HUES48 (cell line): ENCODE measurements around the gene ZNF486.
"Not testable (repeated sequence)": the region's sequence is repeated elsewhere in the genome, so short reads cannot be mapped to it uniquely, and the experiment has no call there.

ENCODE experiments used
- H3K27ac ChIP-seq: one replicate; pipeline ENCODE4 v1.7.0; 2013; ENCODE audit warnings: low read depth, low read length, inconsistent platforms
- H3K27me3 ChIP-seq: 2 replicates; pipeline ENCODE4 v1.6.1; 2013; ENCODE audit warnings: mild to moderate bottlenecking, low read length; ENCODE audit not compliant: control insufficient read depth, insufficient read depth
- H3K36me3 ChIP-seq: 2 replicates; pipeline ENCODE4 v1.6.1; 2013; ENCODE audit warnings: low read length; ENCODE audit not compliant: control insufficient read depth, insufficient read depth
- H3K4me1 ChIP-seq: 2 replicates; pipeline ENCODE4 v1.6.1; 2013; ENCODE audit warnings: mild to moderate bottlenecking, low read length; ENCODE audit not compliant: control insufficient read depth, insufficient read depth
- H3K4me3 ChIP-seq: 2 replicates; pipeline ENCODE4 v1.5.1; 2013; ENCODE audit warnings: mild to moderate bottlenecking, low read depth, low read length
- H3K9ac ChIP-seq: 2 replicates; pipeline ENCODE4 v1.6.1; 2013; ENCODE audit warnings: mild to moderate bottlenecking, low read depth, low read length, moderate library complexity
- H3K9me3 ChIP-seq: 2 replicates; pipeline ENCODE4 v1.6.1; 2013; ENCODE audit warnings: low read length; ENCODE audit not compliant: control insufficient read depth, insufficient read depth

The ZNF486 gene

GRCh38 chr19:20165971-20166592 lies 932 bp upstream of the ZNF486 start:
- Histone ChIP-seq H3K4me1 (0 out of 2 replicates have a peak, but pooled peaks cover 13% of the 10 kb centered on the region), H3K9me3 (no peaks in the 10 kb centered on the region), H3K4me3 (no peak overlapping the region), H3K27ac (no peak overlapping the region), H3K36me3 (peaks cover 17% of the 10 kb centered on the region), H3K27me3 (no peaks in the 10 kb centered on the region), H3K9ac (no peak overlapping the region)

- H3K9me3 ChIP-seq: 0 out of 2 replicates have a peak, but pooled peaks cover 5% of the 10 kb centered on the region
- peak overlapping the region; percentile 79 for H3K4me3 ChIP-seq
- H3K27ac ChIP-seq: peak overlapping the region; percentile 80
- peak overlapping the region; percentile 83 for H3K9ac ChIP-seq
- no peaks in the 10 kb centered on the region for H3K27me3 ChIP-seq
- peaks cover 34% of the 10 kb centered on the region for H3K36me3 ChIP-seq
- H3K4me1 ChIP-seq: 0 out of 2 replicates have a peak, but pooled peaks cover 9% of the 10 kb centered on the region
These were observed 673 bp downstream of the ZNF486 start for GRCh38 chr19:20167651-20168122.

DNA sequence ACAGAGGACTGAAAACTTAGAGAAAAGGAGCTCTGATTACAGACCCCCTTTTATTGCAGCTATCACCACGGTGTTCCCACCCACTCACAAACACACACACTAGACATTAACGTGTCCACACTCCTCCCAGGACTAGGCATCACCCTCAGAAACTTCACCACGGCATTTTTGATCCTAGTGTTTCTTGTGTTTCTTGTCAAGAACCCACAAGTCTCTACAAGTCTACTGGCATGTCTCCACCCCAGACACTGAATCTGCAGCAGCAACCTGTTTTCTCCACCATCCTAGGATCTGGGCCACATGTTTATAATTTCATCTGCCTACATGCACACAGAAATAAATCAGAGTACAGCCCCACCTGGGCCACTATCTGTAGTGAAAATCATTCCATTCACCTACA lies 4.3 kb downstream of the ZNF486 start:
- Histone ChIP-seq H3K9ac (no peak overlapping the region), H3K27ac (no peak overlapping the region), H3K27me3 (no peaks in the 10 kb centered on the region), H3K4me1 (no peaks in the 10 kb centered on the region), H3K4me3 (no peak overlapping the region), H3K36me3 (peaks cover 56% of the 10 kb centered on the region), H3K9me3 (peaks cover 19% of the 10 kb centered on the region)

DNA sequence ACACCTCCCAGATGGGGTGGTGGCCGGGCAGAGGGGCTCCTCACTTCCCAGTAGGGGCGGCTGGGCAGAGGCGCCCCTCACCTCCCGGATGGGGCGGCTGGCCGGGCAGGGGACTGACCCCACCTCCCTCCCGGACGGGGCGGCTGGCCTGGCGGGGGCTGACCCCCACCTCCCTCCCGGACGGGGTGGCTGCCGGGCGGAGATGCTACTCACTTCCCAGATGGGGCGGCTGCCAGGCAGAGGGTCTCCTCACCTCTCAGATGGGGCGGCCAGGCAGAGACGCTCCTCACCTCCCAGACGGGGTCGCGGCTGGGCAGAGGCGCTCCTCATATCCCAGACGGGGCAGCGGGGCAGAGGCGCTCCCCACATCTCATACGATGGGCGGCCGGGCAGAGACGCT lies 8.8 kb downstream of the ZNF486 start:
- H3K9me3 ChIP-seq: peaks cover 24% of the 10 kb centered on the region
- not testable (repeated sequence) for H3K27ac ChIP-seq, H3K4me3 ChIP-seq, H3K27me3 ChIP-seq, H3K9ac ChIP-seq, H3K4me1 ChIP-seq
- H3K36me3 ChIP-seq: peaks cover 64% of the 10 kb centered on the region

DNA sequence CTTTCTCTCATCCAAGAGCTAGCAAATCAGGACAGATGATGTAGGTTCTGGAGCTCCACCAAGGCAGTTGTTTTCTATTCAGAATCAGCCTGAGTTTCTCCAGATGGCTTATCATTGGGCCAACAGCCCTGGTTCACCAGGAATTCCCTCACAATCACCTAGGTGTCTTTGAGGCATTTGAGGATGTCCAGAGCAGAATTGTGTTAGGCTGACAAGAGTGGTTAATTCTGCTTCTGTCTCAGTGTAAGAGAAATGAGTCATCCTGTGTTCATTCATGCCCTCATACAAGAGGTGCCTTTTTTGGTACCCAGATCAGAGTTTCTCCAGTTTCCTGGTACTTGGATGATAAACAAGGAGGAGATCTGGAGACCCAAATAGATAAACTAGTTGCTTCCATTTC lies 12.9 kb downstream of the ZNF486 start:
- H3K36me3 ChIP-seq: peaks cover 36% of the 10 kb centered on the region
- not testable (repeated sequence) for H3K27me3 ChIP-seq, H3K4me3 ChIP-seq, H3K27ac ChIP-seq, H3K9ac ChIP-seq, H3K9me3 ChIP-seq, H3K4me1 ChIP-seq

GRCh38 chr19:20182222-20182785 lies 15.3 kb downstream of the ZNF486 start:
- H3K4me1 ChIP-seq: peaks cover 8% of the 10 kb centered on the region; the same call in 1 of the 2 replicates
- H3K4me3 ChIP-seq: no peak overlapping the region
- no peaks in the 10 kb centered on the region for H3K27me3 ChIP-seq
- peaks cover under 1% of the 10 kb centered on the region; the same call in 1 of the 2 replicates for H3K9me3 ChIP-seq
- H3K27ac ChIP-seq: no peak overlapping the region
- H3K36me3 ChIP-seq: peaks cover 48% of the 10 kb centered on the region
- H3K9ac ChIP-seq: no peak overlapping the region

GRCh38 chr19:20186174-20186573 lies 19.2 kb downstream of the ZNF486 start:
- Histone ChIP-seq H3K27ac (no peak overlapping the region), H3K27me3 (no peaks in the 10 kb centered on the region), H3K9ac (no peak overlapping the region), H3K4me3 (no peak overlapping the region), H3K4me1 (peaks cover 8% of the 10 kb centered on the region; the same call in 1 of the 2 replicates), H3K36me3 (peaks cover 67% of the 10 kb centered on the region), H3K9me3 (no peaks in the 10 kb centered on the region)

DNA sequence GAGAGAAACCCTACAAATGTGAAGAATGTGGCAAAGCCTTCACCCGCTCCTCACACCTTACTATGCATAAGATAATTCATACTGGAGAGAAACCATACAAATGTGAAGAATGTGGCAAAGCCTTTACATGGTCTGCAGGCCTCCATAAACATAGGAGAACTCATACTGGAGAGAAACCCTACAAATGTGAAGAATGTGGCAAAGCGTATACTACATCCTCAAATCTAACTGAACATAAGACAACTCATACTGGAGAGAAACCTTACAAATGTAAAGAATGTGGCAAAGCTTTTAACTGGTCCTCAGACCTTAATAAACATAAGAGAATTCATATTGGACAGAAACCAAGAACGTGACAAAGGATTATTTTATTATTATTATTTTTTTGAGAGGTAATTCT lies 30.7 kb downstream of the ZNF486 start:
- peaks cover 12% of the 10 kb centered on the region; the same call in 1 of the 2 replicates for H3K9me3 ChIP-seq
- no peak overlapping the region for H3K4me3 ChIP-seq
- no peaks in the 10 kb centered on the region for H3K27me3 ChIP-seq
- H3K4me1 ChIP-seq: no peaks in the 10 kb centered on the region
- H3K27ac ChIP-seq: no peak overlapping the region
- H3K36me3 ChIP-seq: peaks cover 62% of the 10 kb centered on the region
- H3K9ac ChIP-seq: no peak overlapping the region

- Histone ChIP-seq H3K27me3 (no peaks in the 10 kb centered on the region), H3K9me3 (no peaks in the 10 kb centered on the region), H3K4me1 (no peaks in the 10 kb centered on the region), H3K9ac (no peak overlapping the region), H3K4me3 (no peak overlapping the region), H3K36me3 (peaks cover 58% of the 10 kb centered on the region), H3K27ac (no peak overlapping the region)
These were observed 42.0 kb downstream of the ZNF486 start for GRCh38 chr19:20209051-20209450.

- not testable (repeated sequence) for H3K9ac ChIP-seq, H3K27me3 ChIP-seq, H3K4me3 ChIP-seq, H3K27ac ChIP-seq, H3K9me3 ChIP-seq, H3K4me1 ChIP-seq
- peaks cover 48% of the 10 kb centered on the region for H3K36me3 ChIP-seq
These were observed 47.4 kb downstream of the ZNF486 start for GRCh38 chr19:20214366-20214765.

DNA sequence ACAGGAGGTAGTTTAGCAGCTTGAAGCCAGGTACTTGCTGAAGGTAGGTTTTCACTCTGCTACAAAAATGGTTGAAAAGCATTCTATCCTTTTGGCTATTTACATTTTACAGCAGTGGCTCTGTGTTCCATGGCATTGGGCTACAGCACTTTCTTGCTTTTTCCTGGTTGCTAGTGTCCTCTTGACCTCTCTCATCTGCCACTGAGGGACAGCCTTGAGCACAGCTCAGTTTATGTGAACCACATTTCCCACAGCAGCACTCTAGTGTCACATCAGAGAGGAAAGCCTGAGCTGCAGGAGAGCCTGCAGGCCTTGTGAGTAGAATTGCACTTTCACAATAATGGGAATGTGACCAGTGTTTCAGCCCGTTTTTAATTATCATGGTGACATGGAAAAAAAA lies 54.6 kb downstream of the ZNF486 start:
- H3K27ac ChIP-seq, H3K9ac ChIP-seq, H3K4me1 ChIP-seq: not testable (repeated sequence)

More for the DNA sequence above, 54.6 kb downstream of the ZNF486 start:
- peaks cover 52% of the 10 kb centered on the region for H3K36me3 ChIP-seq
- not testable (repeated sequence) for H3K9me3 ChIP-seq, H3K27me3 ChIP-seq, H3K4me3 ChIP-seq
